Frontal cortex (tissue), 4 donors: ENCODE results near the gene SLC16A7. TPM values are rescaled to one million over a fixed set of nuclear protein-coding genes. Genes with fewer than 3 reads are reported as not detected.
"Not testable (repeated sequence)": the region's sequence is repeated elsewhere in the genome, so short reads cannot be mapped to it uniquely, and the experiment has no call there.

Experiments used
- DNase-seq, 2 donors: peaks; one replicate each; pipeline ENCODE4 v3.0.0; 2012; ENCODE audit warnings: low spot score in 2 of 2
- FAIRE-seq: peaks from 2 replicates; lab custom pipeline; 2012; peaks lifted over from hg19 to GRCh38; lab: Jason Lieb, UNC
- total RNA-seq: library from RNA; depleted of rRNA; stranded (reverse); fragments of >200 nt; gene quantifications from one replicate; pipeline ENCODE4 v1.2.3, GENCODE V29; 2014
- donor health status: control.
- donor health status: control.
- donor health status: control.

Gene SLC16A7
- 26.1 TPM for total RNA-seq

- peak; percentile 68 to 73 for DNase-seq
- no peak for FAIRE-seq
Observed at GRCh38 chr12:59595883-59596540, at the start of gene SLC16A7. Gene SLC16A7, plus strand, starts transcription at chr12:59596029. Its CDS starts 108,773 bp downstream, at chr12:59704802.

GRCh38 chr12:59548930-59549329 lies 46.9 kb upstream of the SLC16A7 start:
- no peak for FAIRE-seq
- no peak for DNase-seq

- no peak for DNase-seq
- no peak for FAIRE-seq
Observed at GRCh38 chr12:59559696-59560095, 36.1 kb upstream of the SLC16A7 start.

GRCh38 chr12:59570145-59570544 lies 25.7 kb upstream of the SLC16A7 start:
- DNase-seq: no peak
- no peak for FAIRE-seq

- DNase-seq: no peak
- FAIRE-seq: no peak
Observed at GRCh38 chr12:59574406-59574805, 21.4 kb upstream of the SLC16A7 start.

- no peak for FAIRE-seq
- DNase-seq: no peak
Observed at GRCh38 chr12:59575826-59576225, 20.0 kb upstream of the SLC16A7 start.

GRCh38 chr12:59578254-59578653 lies 17.6 kb upstream of the SLC16A7 start:
- no peak for DNase-seq
- no peak for FAIRE-seq

- FAIRE-seq (no peak), DNase-seq (no peak)
Observed at GRCh38 chr12:59579631-59580030, 16.2 kb upstream of the SLC16A7 start.

- no peak for DNase-seq
- FAIRE-seq: no peak
Observed at GRCh38 chr12:59580050-59580449, 15.8 kb upstream of the SLC16A7 start.

GRCh38 chr12:59583003-59583712 lies 12.7 kb upstream of the SLC16A7 start:
- FAIRE-seq: no peak

GRCh38 chr12:59587710-59588109 lies 8.1 kb upstream of the SLC16A7 start:
- DNase-seq: no peak
- no peak for FAIRE-seq

More at GRCh38 chr12:59583003-59583712, 12.7 kb upstream of the SLC16A7 start:
- no peak for DNase-seq

GRCh38 chr12:59593761-59594160 lies 2.1 kb upstream of the SLC16A7 start:
- FAIRE-seq (no peak), DNase-seq (no peak)

- no peak for FAIRE-seq
- no peak for DNase-seq
Observed at GRCh38 chr12:59594943-59595500, 807 bp upstream of the SLC16A7 start.

GRCh38 chr12:59595565-59595882 lies 305 bp upstream of the SLC16A7 start:
- no peak for FAIRE-seq
- no peak for DNase-seq

- no peak for FAIRE-seq
- DNase-seq: peak in 1 of 2 donors; percentile 4
Observed at GRCh38 chr12:59597385-59597781, 1.6 kb downstream of the SLC16A7 start.

GRCh38 chr12:59600171-59600570 lies 4.3 kb downstream of the SLC16A7 start:
- FAIRE-seq: no peak
- no peak for DNase-seq

GRCh38 chr12:59603754-59604153 lies 7.9 kb downstream of the SLC16A7 start:
- FAIRE-seq (no peak), DNase-seq (no peak)

GRCh38 chr12:59612823-59613434 lies 17.1 kb downstream of the SLC16A7 start:
- not testable (repeated sequence) for DNase-seq, FAIRE-seq

- no peak for DNase-seq
- no peak for FAIRE-seq
Observed at GRCh38 chr12:59615392-59616165, 19.8 kb downstream of the SLC16A7 start.
